Measurements from ENCODE around the gene TMEM231.
A peak's percentile ranks its signal among the peaks of the same experiment; 100 is the strongest.

TMEM231 gene

DNA sequence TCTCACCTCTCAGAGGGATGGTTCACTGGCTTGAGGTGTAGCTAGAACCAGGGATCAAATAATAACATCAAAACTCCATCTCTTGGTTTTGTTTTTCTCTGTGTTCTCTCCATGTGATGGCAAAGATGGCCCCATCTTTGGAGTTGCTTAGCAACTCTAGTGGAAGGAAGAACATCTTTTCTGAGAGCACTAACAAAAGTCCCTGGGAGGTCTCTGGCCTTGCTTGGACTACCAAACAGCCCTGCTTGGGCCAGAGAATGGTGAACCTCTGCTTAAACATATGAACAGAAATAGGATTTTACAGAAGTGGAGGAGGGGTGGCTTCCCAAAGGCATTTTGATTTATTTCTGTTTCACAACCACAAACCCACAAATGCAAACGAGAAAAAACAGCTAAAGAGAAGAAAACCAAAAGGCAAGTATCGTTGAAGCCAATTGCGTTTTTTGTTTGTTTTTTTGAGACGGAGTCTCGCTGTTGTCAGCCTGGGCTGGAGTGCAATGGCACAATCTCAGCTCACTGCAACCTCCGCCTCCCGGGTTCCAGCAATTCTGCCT, 23.3 kb upstream of the TMEM231 start:
- Histone ChIP-seq H3K4me2 (ENCODE audit: low read length) (no peak overlapping the region), H3K9me3 (replicated peaks; ENCODE audit: low read length) (no peaks in the 10 kb centered on the region), H3K27me3 (ENCODE audit: control insufficient read depth, insufficient read depth, low read length) (no peaks in the 10 kb centered on the region), H3K36me3 (ENCODE audit: insufficient read depth, low read length) (peaks cover 27% of the 10 kb centered on the region), H3K4me1 (ENCODE audit: control insufficient read depth, insufficient read depth, low read length) (no peaks in the 10 kb centered on the region), H3K4me3 (ENCODE audit: low read length) (no peak overlapping the region), H3K9ac (ENCODE audit: low read depth, low read length) (no peak overlapping the region)

GRCh38 chr16:75578725-75579124, 22.7 kb upstream of the TMEM231 start:
- Histone ChIP-seq H3K36me3 (ENCODE audit: insufficient read depth, low read length) (peaks cover 33% of the 10 kb centered on the region), H3K9ac (ENCODE audit: low read depth, low read length) (no peak overlapping the region)

DNA sequence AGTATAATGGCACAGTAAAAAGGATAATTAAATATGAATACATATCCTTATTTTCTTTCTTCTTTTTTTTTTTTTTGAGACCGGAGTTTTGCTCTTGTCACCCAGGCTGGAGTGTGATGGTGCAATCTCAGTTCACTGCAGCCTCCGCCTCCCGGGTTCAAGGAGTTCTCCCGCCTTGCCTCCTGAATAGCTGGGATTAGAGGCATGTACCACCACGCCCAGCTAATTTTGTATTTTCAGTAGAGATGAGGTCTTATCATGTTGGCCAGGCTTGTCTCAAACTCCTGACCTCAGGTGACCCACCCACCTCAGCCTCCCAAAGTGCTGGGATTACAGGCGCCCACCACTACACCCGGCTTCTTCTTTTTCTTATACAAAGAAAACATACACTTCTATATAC, 22.2 kb upstream of the TMEM231 start:
- Histone ChIP-seq H3K4me3 (ENCODE audit: low read length) (no peak overlapping the region), H3K4me2 (ENCODE audit: low read length) (no peak overlapping the region), H3K36me3 (ENCODE audit: insufficient read depth, low read length) (peaks cover 38% of the 10 kb centered on the region)

More at GRCh38 chr16:75578725-75579124, 22.7 kb upstream of the TMEM231 start:
- no peaks in the 10 kb centered on the region for H3K4me1 ChIP-seq (ENCODE audit: control insufficient read depth, insufficient read depth, low read length)
- no peaks in the 10 kb centered on the region for H3K9me3 ChIP-seq (replicated peaks; ENCODE audit: low read length)
- no peaks in the 10 kb centered on the region for H3K27me3 ChIP-seq (ENCODE audit: control insufficient read depth, insufficient read depth, low read length)
- no peak overlapping the region for H3K4me2 ChIP-seq (ENCODE audit: low read length)
- H3K4me3 ChIP-seq (ENCODE audit: low read length) = no peak overlapping the region

DNA sequence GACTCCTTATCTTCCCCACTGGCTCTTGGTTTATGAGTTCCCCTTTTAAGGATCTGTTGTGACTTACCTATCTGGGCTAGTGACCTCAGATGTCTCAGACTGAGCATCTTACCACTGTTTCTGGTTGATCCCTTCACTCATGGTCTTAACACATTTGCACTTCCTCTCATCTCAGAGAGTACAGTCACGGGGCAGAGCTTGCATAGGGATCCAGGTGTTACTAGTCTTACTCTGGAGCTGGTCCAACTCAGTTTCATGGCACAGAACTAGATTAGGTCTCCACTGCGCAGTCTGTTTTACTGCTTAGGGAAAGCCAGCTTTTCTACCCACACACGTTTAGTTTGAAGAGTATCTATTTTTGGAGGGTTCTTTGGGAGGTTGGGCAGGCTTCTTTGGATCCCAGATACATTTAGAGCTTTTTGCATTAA, 20.3 kb upstream of the TMEM231 start:
- H3K4me3 ChIP-seq (ENCODE audit: low read length) = no peak overlapping the region
- peaks cover 52% of the 10 kb centered on the region for H3K36me3 ChIP-seq (ENCODE audit: insufficient read depth, low read length)
- no peak overlapping the region for H3K9ac ChIP-seq (ENCODE audit: low read depth, low read length)
- H3K9me3 ChIP-seq (replicated peaks; ENCODE audit: low read length) = no peaks in the 10 kb centered on the region
- H3K27me3 ChIP-seq (ENCODE audit: control insufficient read depth, insufficient read depth, low read length) = no peaks in the 10 kb centered on the region
- H3K4me2 ChIP-seq (ENCODE audit: low read length) = no peak overlapping the region
- no peaks in the 10 kb centered on the region for H3K4me1 ChIP-seq (ENCODE audit: control insufficient read depth, insufficient read depth, low read length)

More for the DNA sequence above, 22.2 kb upstream of the TMEM231 start:
- no peak overlapping the region for H3K9ac ChIP-seq (ENCODE audit: low read depth, low read length)
- H3K9me3 ChIP-seq (replicated peaks; ENCODE audit: low read length) = no peaks in the 10 kb centered on the region
- no peaks in the 10 kb centered on the region for H3K27me3 ChIP-seq (ENCODE audit: control insufficient read depth, insufficient read depth, low read length)
- H3K4me1 ChIP-seq (ENCODE audit: control insufficient read depth, insufficient read depth, low read length) = no peaks in the 10 kb centered on the region

- H3K27me3 ChIP-seq (ENCODE audit: control insufficient read depth, insufficient read depth, low read length) = no peaks in the 10 kb centered on the region
- no peak overlapping the region for H3K4me3 ChIP-seq (ENCODE audit: low read length)
- H3K9ac ChIP-seq (ENCODE audit: low read depth, low read length) = no peak overlapping the region
- no peak overlapping the region for H3K4me2 ChIP-seq (ENCODE audit: low read length)
- H3K4me1 ChIP-seq (ENCODE audit: control insufficient read depth, insufficient read depth, low read length) = no peaks in the 10 kb centered on the region
- peaks cover 57% of the 10 kb centered on the region for H3K36me3 ChIP-seq (ENCODE audit: insufficient read depth, low read length)
- H3K9me3 ChIP-seq (replicated peaks; ENCODE audit: low read length) = no peaks in the 10 kb centered on the region
Observed at GRCh38 chr16:75575958-75576357, 19.9 kb upstream of the TMEM231 start.

DNA sequence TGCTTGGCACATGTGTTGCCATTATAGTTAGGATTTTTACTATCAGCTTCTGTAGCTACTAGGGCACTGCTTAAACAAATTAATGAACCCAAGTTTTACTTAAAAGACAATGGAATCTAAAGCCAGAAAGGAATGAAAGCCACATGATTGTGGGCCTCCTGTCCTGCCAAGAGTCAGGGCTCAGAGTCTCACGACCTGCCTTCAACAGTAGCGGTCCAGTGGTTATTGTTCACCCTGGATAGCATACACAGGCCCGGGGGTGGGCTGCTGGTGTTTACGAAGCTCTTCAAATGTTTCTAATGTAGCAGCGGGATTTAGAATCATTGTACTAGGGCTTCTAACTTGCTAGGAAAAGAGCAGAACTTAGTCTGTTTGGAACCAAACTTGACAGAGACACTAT, 17.9 kb upstream of the TMEM231 start:
- H3K4me3 ChIP-seq (ENCODE audit: low read length) = no peak overlapping the region
- H3K27me3 ChIP-seq (ENCODE audit: control insufficient read depth, insufficient read depth, low read length) = no peaks in the 10 kb centered on the region
- no peaks in the 10 kb centered on the region for H3K4me1 ChIP-seq (ENCODE audit: control insufficient read depth, insufficient read depth, low read length)
- no peak overlapping the region for H3K9ac ChIP-seq (ENCODE audit: low read depth, low read length)
- H3K36me3 ChIP-seq (ENCODE audit: insufficient read depth, low read length) = peaks cover 60% of the 10 kb centered on the region
- H3K9me3 ChIP-seq (replicated peaks; ENCODE audit: low read length) = no peaks in the 10 kb centered on the region
- no peak overlapping the region for H3K4me2 ChIP-seq (ENCODE audit: low read length)

DNA sequence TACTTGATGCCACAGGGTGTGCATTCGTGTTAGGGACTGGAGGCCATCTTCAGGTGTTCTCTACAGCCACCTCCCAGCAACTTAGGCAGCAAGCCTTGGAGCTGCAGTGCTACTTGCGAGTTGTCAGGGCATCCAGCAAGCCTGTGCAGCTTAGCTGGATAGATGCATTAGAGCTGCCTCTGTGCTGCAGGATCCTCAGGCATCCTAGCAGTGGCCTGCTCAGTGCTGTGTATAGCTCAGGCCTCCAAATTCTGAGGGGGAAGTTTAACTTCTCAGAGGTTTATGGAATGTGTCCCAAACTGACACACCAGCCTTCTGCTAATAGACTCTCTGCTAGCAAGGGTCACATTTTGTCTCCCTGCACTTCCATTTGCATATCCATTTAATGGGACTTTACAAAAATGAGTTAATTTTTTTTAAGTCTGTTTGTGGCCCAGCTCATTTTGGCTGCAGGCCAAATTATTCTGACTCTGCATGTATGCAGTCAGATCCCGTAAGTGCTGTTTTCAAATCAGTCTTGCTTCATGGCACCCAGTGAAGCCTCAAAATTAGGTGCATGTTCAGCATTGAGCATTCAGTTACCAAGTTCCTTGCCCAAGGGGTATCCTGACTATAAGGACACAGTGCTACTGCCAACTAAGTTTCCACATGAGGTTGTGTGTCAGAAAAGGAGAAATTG, 17.0 kb upstream of the TMEM231 start:
- no peaks in the 10 kb centered on the region for H3K4me1 ChIP-seq (ENCODE audit: control insufficient read depth, insufficient read depth, low read length)
- H3K27me3 ChIP-seq (ENCODE audit: control insufficient read depth, insufficient read depth, low read length) = no peaks in the 10 kb centered on the region
- H3K4me2 ChIP-seq (ENCODE audit: low read length) = no peak overlapping the region
- no peaks in the 10 kb centered on the region for H3K9me3 ChIP-seq (replicated peaks; ENCODE audit: low read length)
- peaks cover 62% of the 10 kb centered on the region for H3K36me3 ChIP-seq (ENCODE audit: insufficient read depth, low read length)
- no peak overlapping the region for H3K9ac ChIP-seq (ENCODE audit: low read depth, low read length)
- no peak overlapping the region for H3K4me3 ChIP-seq (ENCODE audit: low read length)

DNA sequence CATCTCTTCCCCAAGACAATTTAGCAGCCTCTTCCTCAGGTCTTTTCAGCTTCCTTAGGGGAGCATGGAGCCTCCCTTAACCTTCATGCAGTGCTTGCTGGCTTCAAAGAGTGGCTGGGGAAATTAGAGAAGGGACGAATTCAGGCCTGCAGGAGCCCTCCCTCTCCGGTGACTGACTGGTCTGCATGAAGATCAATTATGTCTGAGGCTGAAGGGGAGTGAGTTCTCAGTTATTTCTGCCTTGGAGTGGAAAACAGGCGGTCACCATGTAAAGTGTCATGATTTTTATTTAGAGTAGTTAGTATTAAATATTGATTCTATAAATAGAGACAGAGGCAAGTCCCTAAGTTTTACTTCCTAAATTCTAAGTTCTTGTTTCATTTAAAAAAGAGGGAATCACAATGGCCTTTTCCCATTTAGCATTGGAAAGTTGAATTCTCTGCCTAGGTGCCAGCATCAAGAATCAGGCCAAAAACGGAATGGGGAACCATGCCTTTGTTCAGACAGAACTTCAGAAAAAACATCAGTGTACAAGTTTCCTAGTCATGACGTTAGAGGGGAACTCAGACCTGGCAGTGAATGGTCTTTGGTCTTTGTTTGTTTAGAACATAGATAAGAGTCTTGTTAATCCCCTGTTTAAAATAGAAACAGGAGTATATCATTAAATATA, 14.5 kb upstream of the TMEM231 start:
- Histone ChIP-seq H3K27me3 (ENCODE audit: control insufficient read depth, insufficient read depth, low read length) (no peaks in the 10 kb centered on the region), H3K9me3 (replicated peaks; ENCODE audit: low read length) (no peaks in the 10 kb centered on the region), H3K4me3 (ENCODE audit: low read length) (no peak overlapping the region), H3K36me3 (ENCODE audit: insufficient read depth, low read length) (peaks cover 55% of the 10 kb centered on the region), H3K9ac (ENCODE audit: low read depth, low read length) (no peak overlapping the region), H3K4me2 (ENCODE audit: low read length) (no peak overlapping the region), H3K4me1 (ENCODE audit: control insufficient read depth, insufficient read depth, low read length) (peaks cover 8% of the 10 kb centered on the region)

DNA sequence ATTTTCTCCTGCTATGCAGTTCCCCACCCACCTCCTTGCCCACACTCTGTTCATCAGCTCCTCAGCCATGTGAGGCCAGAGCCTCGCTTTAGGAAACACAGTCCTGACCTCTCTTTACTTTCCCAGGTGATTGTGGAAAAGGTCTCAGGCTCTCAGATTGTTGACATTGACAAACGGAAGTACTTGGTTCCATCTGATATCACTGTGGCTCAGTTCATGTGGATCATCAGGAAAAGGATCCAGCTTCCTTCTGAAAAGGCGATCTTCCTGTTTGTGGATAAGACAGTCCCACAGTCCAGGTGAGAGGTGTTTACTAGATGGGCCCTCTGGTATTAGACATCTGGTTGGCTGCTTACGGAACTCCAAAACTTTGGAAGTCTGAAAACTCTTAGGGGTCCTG, 11.9 kb upstream of the TMEM231 start:
- Histone ChIP-seq H3K27me3 (ENCODE audit: control insufficient read depth, insufficient read depth, low read length) (peaks cover 8% of the 10 kb centered on the region), H3K4me3 (ENCODE audit: low read length) (no peak overlapping the region), H3K4me2 (ENCODE audit: low read length) (peak overlapping the region; percentile 90), H3K9ac (ENCODE audit: low read depth, low read length) (no peak overlapping the region), H3K36me3 (ENCODE audit: insufficient read depth, low read length) (peaks cover 40% of the 10 kb centered on the region), H3K9me3 (replicated peaks; ENCODE audit: low read length) (no peaks in the 10 kb centered on the region), H3K4me1 (ENCODE audit: control insufficient read depth, insufficient read depth, low read length) (peaks cover 13% of the 10 kb centered on the region)

DNA sequence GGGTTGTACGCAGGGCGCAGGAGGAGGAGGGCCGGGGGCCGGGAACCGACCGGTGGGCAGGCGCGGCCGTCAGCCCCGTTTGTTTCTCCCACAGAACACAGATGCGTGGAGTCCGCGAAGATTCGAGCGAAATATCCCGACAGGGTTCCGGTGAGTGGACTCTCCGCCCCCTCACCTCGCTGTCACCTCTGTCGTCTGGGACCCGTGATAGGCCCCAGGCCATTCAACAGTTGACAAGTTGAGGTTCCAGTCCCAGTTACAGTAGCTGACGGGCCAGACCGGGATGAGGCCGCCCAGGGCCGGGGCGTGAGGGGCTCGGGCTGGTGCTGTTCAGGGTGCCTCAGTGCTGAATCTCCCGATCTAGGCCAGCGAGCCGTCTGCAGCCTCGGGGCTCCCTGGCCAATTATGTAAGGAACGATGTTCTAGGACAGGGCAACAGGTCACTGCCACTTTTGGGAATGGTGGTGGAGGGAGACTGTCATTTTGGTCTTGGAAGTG, 10.8 kb upstream of the TMEM231 start:
- Histone ChIP-seq H3K4me1 (ENCODE audit: control insufficient read depth, insufficient read depth, low read length) (peaks cover 13% of the 10 kb centered on the region), H3K4me2 (ENCODE audit: low read length) (peak overlapping the region; percentile 90), H3K4me3 (ENCODE audit: low read length) (peak overlapping the region; percentile 85), H3K36me3 (ENCODE audit: insufficient read depth, low read length) (peaks cover 30% of the 10 kb centered on the region), H3K9me3 (replicated peaks; ENCODE audit: low read length) (no peaks in the 10 kb centered on the region), H3K9ac (ENCODE audit: low read depth, low read length) (peak overlapping the region; percentile 93), H3K27me3 (ENCODE audit: control insufficient read depth, insufficient read depth, low read length) (peaks cover 14% of the 10 kb centered on the region)

GRCh38 chr16:75566040-75566757, 10.1 kb upstream of the TMEM231 start, which contains the start of gene GABARAPL2:
TSS of gene GABARAPL2 (plus strand) at chr16:75566379. CDS start at chr16:75566487, 108 bp downstream.
- H3K9ac ChIP-seq (ENCODE audit: low read depth, low read length) = peak within 1 kb of the TSS; percentile 93
- peak within 1 kb of the TSS; percentile 90 for H3K4me2 ChIP-seq (ENCODE audit: low read length)
- peaks cover 27% of the 10 kb centered on the region for H3K36me3 ChIP-seq (ENCODE audit: insufficient read depth, low read length)
- H3K27me3 ChIP-seq (ENCODE audit: control insufficient read depth, insufficient read depth, low read length) = peaks cover 14% of the 10 kb centered on the region
- H3K4me3 ChIP-seq (ENCODE audit: low read length) = peak within 1 kb of the TSS; percentile 85
- no peaks in the 10 kb centered on the region for H3K9me3 ChIP-seq (replicated peaks; ENCODE audit: low read length)
- H3K4me1 ChIP-seq (ENCODE audit: control insufficient read depth, insufficient read depth, low read length) = peaks cover 13% of the 10 kb centered on the region

Data from skeletal muscle satellite cell (primary cell).